Right lobe of liver (tissue), 6 donors: ENCODE measurements around the gene TSHZ3. TPM values are rescaled to one million over a fixed set of nuclear protein-coding genes. Genes with fewer than 3 reads are reported as not detected.

ENCODE experiments used
- ATAC-seq, 4 donors: fragments of 200-7000 bp; cut with Tn5 transposase; one replicate each; pipeline ENCODE4 v1.9.1; 2020; ENCODE audit warnings: mild to moderate bottlenecking in 4 of 4, moderate library complexity in 4 of 4
- DNase-seq, 3 donors: peaks; one replicate each; pipeline ENCODE4 v3.0.0-alpha.2; 2020
- H3K27ac ChIP-seq, 3 donors: fragments of 200-600 bp; one replicate each; pipeline ENCODE4 v1.8.0; 2022
- H3K27me3 ChIP-seq, 2 donors: fragments of 200-600 bp; one replicate each; pipeline ENCODE4 v1.8.0; 2022
- H3K36me3 ChIP-seq, 4 donors: fragments of 200-600 bp; sonication (generic) in 1 of 4; one replicate each; pipeline versions ENCODE4 v1.5.1 to v1.8.0; 2017 to 2022; ENCODE audit warnings: control low read depth in 1 of 4
- H3K4me1 ChIP-seq, 4 donors: fragments of 200-600 bp; sonication (generic) in 1 of 4; one replicate each; pipeline versions ENCODE4 v1.5.1 to v1.8.0; 2017 to 2022; ENCODE audit warnings: control low read depth in 1 of 4
- H3K4me3 ChIP-seq, 3 donors: fragments of 200-600 bp; one replicate each; pipeline ENCODE4 v1.8.0; 2022
- H3K9me3 ChIP-seq, 4 donors: fragments of 200-600 bp; sonication (generic) in 1 of 4; one replicate each; pipeline versions ENCODE4 v1.5.1 to v1.8.0; 2017 to 2022; ENCODE audit warnings: control low read depth in 1 of 4
- POLR2A ChIP-seq: fragments of 450-650 bp; IDR thresholded peaks from one replicate; pipeline ENCODE4 v1.6.1; 2017; ENCODE audit warnings: antibody characterized with exemption, mild to moderate bottlenecking
- WGBS: methylation state at CpG from one replicate; pipeline ENCODE4 v1.1.6; 2018; ENCODE audit warnings: low coverage, low lambda C conversion rate; ENCODE audit not compliant: insufficient coverage; ENCODE audit errors: missing lambda C conversion rate; 5-methylcytosine and 5-hydroxymethylcytosine counted together
- intact Hi-C, 2 donors: fragments of 100-400 bp; cut with DNase I; formaldehyde crosslinking; loops; one replicate each; pipeline versions ENCODE4 v1.11.2 to v1.14.1; 2022
- total RNA-seq, 6 experiments: library from RNA; depleted of rRNA in 2 of 6; stranded (reverse); fragments of >200 nt in 2 of 6; fragmentation: NEBNext Ultra II Directional in 3 of 6; extraction: Animal tissue kit (Norgen Biotek cat#: 25700) in 3 of 6; gene quantifications; one replicate each; pipeline versions ENCODE4 v1.1.0 to v1.2.4, GENCODE V29; 2016 to 2023
- TF ChIP-seq, protein P1 (sequence below), 4 donors: fragments of 200-600 bp in 3 of 4; fragments of 450-650 bp in 1 of 4; IDR thresholded peaks; one replicate each; pipeline versions ENCODE4 v1.5.1 to v1.8.0; 2016 to 2022; ENCODE audit warnings: antibody characterized with exemption in 4 of 4, mild to moderate bottlenecking in 2 of 4
- donor health status: DM: no; HTN: yes; CAD: no.
- donor health status: DM: no; HTN: no; CAD: no.
- donor health status: DM: no; HTN: no; CAD: no.
- donor health status: DM: no; HTN: yes; CAD: no.
- donor health status: DM: no; HTN: yes; CAD: no.

The TSHZ3 gene
- total RNA-seq, 6 experiments from 2014 or later, result 1.2 to 1.6 (median 1.3) TPM

DNA sequence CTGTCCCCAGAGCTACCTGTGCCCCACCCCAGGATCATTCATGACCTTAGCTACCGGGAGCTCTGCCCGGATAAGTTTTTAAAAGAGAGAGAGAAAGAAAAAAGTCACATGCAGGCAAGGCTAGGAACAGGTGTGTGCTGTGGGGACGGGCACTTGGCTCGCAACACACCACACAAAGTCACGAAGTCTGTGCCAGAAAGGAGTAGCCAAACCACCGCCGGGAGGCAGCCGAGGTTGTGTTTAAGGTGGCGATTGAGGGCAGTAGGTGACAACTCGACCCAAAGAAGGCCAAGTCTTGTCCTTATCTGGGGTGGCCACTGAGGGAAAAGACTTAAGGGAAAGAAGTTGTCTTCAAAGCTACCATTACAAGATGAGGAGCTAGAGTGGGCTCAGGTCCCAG lies 4.6 kb upstream of the TSHZ3 start:
- no peak overlapping the region for H3K4me3 ChIP-seq
- peaks cover 0 to 13% (median 0%) of the 10 kb centered on the region in 4 donors for H3K4me1 ChIP-seq
- H3K36me3 ChIP-seq, result no peaks in the 10 kb centered on the region
- no peaks in the 10 kb centered on the region for H3K9me3 ChIP-seq
- TF ChIP-seq, protein P1, sequence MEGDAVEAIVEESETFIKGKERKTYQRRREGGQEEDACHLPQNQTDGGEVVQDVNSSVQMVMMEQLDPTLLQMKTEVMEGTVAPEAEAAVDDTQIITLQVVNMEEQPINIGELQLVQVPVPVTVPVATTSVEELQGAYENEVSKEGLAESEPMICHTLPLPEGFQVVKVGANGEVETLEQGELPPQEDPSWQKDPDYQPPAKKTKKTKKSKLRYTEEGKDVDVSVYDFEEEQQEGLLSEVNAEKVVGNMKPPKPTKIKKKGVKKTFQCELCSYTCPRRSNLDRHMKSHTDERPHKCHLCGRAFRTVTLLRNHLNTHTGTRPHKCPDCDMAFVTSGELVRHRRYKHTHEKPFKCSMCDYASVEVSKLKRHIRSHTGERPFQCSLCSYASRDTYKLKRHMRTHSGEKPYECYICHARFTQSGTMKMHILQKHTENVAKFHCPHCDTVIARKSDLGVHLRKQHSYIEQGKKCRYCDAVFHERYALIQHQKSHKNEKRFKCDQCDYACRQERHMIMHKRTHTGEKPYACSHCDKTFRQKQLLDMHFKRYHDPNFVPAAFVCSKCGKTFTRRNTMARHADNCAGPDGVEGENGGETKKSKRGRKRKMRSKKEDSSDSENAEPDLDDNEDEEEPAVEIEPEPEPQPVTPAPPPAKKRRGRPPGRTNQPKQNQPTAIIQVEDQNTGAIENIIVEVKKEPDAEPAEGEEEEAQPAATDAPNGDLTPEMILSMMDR (IDR thresholded peaks at IDR 0.05), result no peak
- no peak for DNase-seq
- intact Hi-C loops, result no loop called here
- peaks cover 0 to 15% of the 10 kb centered on the region in 2 donors for H3K27me3 ChIP-seq
- no peak for ATAC-seq
- WGBS, result 11% methylated on average over 10 of the region's 10 CpGs
- H3K27ac ChIP-seq, result no peak overlapping the region

DNA sequence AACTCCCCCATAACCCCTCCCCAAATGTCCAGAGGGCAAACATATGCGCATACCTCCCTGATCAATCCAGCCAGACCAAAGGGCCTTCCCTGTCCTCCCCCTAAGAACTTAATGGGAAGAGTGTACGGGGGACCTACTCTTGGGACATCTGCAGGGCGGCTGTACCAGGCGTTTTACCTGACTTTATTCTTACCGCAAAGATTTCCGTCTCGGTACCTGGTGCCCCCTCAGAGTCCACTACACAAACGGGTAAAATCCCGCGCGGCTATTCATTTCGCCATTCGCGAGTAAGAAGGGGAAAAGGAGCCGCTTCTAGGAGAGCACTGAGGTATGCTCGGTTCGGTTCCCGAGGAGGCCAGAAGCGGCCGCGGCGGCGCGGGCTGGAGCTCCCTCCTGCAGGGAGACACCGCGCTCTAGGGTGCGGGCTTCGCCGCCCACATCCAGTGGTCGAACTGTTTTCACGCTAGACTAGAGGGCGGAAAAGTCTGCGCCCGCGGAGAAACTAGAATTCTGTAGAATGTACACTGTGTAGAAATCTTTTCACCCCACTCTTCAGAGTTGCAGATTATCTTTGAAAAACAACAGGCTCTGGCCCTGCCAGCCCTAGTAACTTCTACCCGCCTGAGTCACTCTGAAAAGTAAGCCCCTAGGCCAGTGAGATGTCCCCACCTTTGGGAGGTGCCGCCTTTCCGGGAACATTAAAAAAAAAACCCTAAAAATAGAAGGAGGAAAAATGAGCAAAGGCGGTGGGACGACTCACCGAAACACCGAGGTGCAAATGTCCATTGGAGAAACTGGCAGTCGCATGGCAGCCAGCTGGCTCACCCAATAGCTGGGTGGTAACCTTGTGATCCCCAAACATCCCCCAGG lies 3.8 kb upstream of the TSHZ3 start:
- H3K9me3 ChIP-seq, result no peaks in the 10 kb centered on the region
- intact Hi-C loops, result no loop called here
- H3K27ac ChIP-seq, result no peak overlapping the region
- 12% methylated on average over 35 of the region's 43 CpGs for WGBS
- H3K4me1 ChIP-seq, result peaks cover 0 to 16% (median 0%) of the 10 kb centered on the region in 4 donors
- H3K4me3 ChIP-seq, result no peak overlapping the region
- H3K27me3 ChIP-seq, result peaks cover 0 to 15% of the 10 kb centered on the region in 2 donors
- DNase-seq (no peak), ATAC-seq (no peak)
- H3K36me3 ChIP-seq, result no peaks in the 10 kb centered on the region
- TF ChIP-seq, protein P1 (IDR thresholded peaks at IDR 0.05), result no peak
- TF ChIP-seq POLR2A, result no peak

DNA sequence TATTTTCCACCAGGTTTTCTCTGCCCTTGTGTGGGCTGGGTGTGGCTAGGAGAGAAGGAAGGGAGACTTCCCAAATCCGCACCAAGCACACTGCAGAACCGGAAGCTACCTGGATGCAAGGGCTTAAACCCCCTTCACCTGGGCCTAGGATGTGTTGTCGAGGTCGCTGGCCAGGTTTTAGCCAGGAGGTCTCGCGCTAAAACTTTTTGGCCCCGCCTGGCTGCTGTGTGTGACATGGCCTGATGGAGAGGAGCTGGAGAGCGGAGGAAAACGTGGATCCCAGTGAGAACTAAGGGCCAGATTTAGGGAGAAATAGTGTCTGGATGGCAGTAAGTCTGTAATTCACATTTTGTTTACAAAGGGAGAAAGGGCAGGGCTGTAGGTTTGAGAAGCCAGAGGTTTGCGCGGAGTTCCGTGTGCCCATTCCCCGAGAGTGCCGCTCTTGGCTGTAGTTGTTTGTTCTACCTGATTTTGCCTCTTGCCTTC lies 3.1 kb upstream of the TSHZ3 start:
- TF ChIP-seq, protein P1 (IDR thresholded peaks at IDR 0.05), result no peak
- no peak for TF ChIP-seq POLR2A
- no peaks in the 10 kb centered on the region for H3K9me3 ChIP-seq
- peaks cover 0 to 21% of the 10 kb centered on the region in 2 donors for H3K27me3 ChIP-seq
- WGBS, result 40% methylated on average over 14 of the region's 14 CpGs
- intact Hi-C loops, result no loop called here
- no peak for DNase-seq
- no peaks in the 10 kb centered on the region for H3K36me3 ChIP-seq
- H3K4me1 ChIP-seq, result peaks cover 0 to 16% (median 0%) of the 10 kb centered on the region in 4 donors
- no peak for ATAC-seq
- H3K4me3 ChIP-seq, result no peak overlapping the region
- no peak overlapping the region for H3K27ac ChIP-seq

DNA sequence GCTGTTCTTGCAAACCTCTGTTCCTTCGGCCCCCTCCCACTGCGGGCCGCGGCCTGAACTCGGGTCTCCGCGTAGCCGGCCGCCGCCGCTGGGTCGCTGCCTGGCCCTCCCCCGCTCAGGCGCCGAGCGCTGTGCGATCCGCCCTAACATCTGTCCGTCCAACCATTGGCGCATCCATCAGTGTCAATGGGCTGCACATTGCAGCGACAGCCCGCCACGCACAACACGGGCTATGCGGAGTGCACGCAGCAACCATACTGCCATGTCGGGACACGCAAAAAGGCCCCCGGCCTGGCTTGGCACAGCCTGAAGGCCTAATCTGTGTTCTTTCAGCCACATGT lies 2.6 kb upstream of the TSHZ3 start:
- DNase-seq (no peak), ATAC-seq (no peak)
- WGBS, result 6% methylated on average over 19 of the region's 29 CpGs
- H3K27me3 ChIP-seq, result peaks cover 0 to 21% of the 10 kb centered on the region in 2 donors
- intact Hi-C loops, result no loop called here
- peak overlapping the region; percentile 43 to 74 (median 43) for H3K4me3 ChIP-seq
- H3K36me3 ChIP-seq, result no peaks in the 10 kb centered on the region
- TF ChIP-seq POLR2A, result no peak
- TF ChIP-seq, protein P1 (IDR thresholded peaks at IDR 0.05), result no peak
- no peak overlapping the region for H3K27ac ChIP-seq
- H3K9me3 ChIP-seq, result no peaks in the 10 kb centered on the region
- peaks cover 0 to 16% (median 0%) of the 10 kb centered on the region in 4 donors for H3K4me1 ChIP-seq
